ENCODE data around the gene CRTC3. TPM values are rescaled to one million over a fixed set of nuclear protein-coding genes. Genes with fewer than 3 reads are reported as not detected.
"Not testable (repeated sequence)": the region's sequence is repeated elsewhere in the genome, so short reads cannot be mapped to it uniquely, and the experiment has no call there.

The CRTC3 gene
- total and polyA plus RNA-seq, 2 donors (not counting 3 experiments of a cell fraction or from before 2014, with no cell fraction given): 16.2 to 26.4 TPM

- dilution Hi-C loops (cut with MboI; ENCODE audit: extremely low pct_ligation_motif_present, low sequenced_read_pairs); H3K4me2 ChIP-seq (ENCODE audit: insufficient read depth, low read length); H3K27me3 ChIP-seq (ENCODE audit: control insufficient read depth in 2 of 2, insufficient read depth in 2 of 2, low read length in 2 of 2); H3K36me3 ChIP-seq (ENCODE audit: control insufficient read depth in 2 of 2, extremely low read depth in 1 of 2, insufficient read depth in 2 of 2, low read length in 2 of 2); H3K9me1 ChIP-seq (replicated peaks; ENCODE audit: control insufficient read depth, extremely low read depth, insufficient read depth, low read length); FAIRE-seq; H3K9me3 ChIP-seq (replicated peaks; ENCODE audit: control insufficient read depth, insufficient read depth, low read length); H3K4me3 ChIP-seq (replicated peaks in 1 of 3; ENCODE audit: insufficient read depth in 1 of 3, low read depth in 1 of 3, low read length in 3 of 3); DNase-seq (ENCODE audit: low read depth, low spot score); H3K4me1 ChIP-seq (ENCODE audit: control insufficient read depth, extremely low read depth, insufficient read depth, low read length); H3K9ac ChIP-seq (replicated peaks; ENCODE audit: extremely low read depth, insufficient read depth, low read length); BruUV-seq (replicated peaks); H3K27ac ChIP-seq (ENCODE audit: insufficient read depth, low read depth, low read length); intact Hi-C loops (cut with micrococcal nuclease); H4K20me1 ChIP-seq (replicated peaks; ENCODE audit: control insufficient read depth, extremely low read depth, insufficient read depth, low read length); POLR2A ChIA-PET; H2AFZ ChIP-seq (ENCODE audit: low read depth, low read length); H3K79me2 ChIP-seq (ENCODE audit: control insufficient read depth, insufficient read depth, low read length): not testable (repeated sequence)
- CTCF ChIA-PET: interaction anchor here (0.7 to 2.5 kb wide), 3 partner anchors 12 to 176 kb away, joined by 3 to 6 read pairs (median 4); no protein-coding TSS in a partner anchor
Measured at GRCh38 chr15:90664081-90664461, 134.3 kb downstream of the CRTC3 start.

GRCh38 chr15:90664650-90665287 lies 135.0 kb downstream of the CRTC3 start:
- TSS peak; percentile 35 for BruUV-seq (replicated peaks)

More at GRCh38 chr15:90664650-90665287, 135.0 kb downstream of the CRTC3 start:
- no peaks in the 10 kb centered on the region for H3K9me1 ChIP-seq (replicated peaks; ENCODE audit: control insufficient read depth, extremely low read depth, insufficient read depth, low read length)
- peak overlapping the region; percentile 83 for H3K4me2 ChIP-seq (ENCODE audit: insufficient read depth, low read length)
- no peaks in the 10 kb centered on the region for H3K27me3 ChIP-seq (ENCODE audit: control insufficient read depth in 2 of 2, insufficient read depth in 2 of 2, low read length in 2 of 2)
- H2AFZ ChIP-seq (ENCODE audit: low read depth, low read length): peak overlapping the region; percentile 69
- no peaks in the 10 kb centered on the region for H3K4me1 ChIP-seq (ENCODE audit: control insufficient read depth, extremely low read depth, insufficient read depth, low read length)
- no peaks in the 10 kb centered on the region for H3K9me3 ChIP-seq (replicated peaks; ENCODE audit: control insufficient read depth, insufficient read depth, low read length)
- peak overlapping the region; percentile 80 for H3K9ac ChIP-seq (replicated peaks; ENCODE audit: extremely low read depth, insufficient read depth, low read length)
- DNase-seq (ENCODE audit: low read depth, low spot score) (peak; percentile 28), FAIRE-seq (no peak)
- no peaks in the 10 kb centered on the region for H3K36me3 ChIP-seq (ENCODE audit: control insufficient read depth in 2 of 2, extremely low read depth in 1 of 2, insufficient read depth in 2 of 2, low read length in 2 of 2)
- ChIA-PET CTCF (interaction anchor here (0.6 to 2.5 kb wide), 6 partner anchors 11 to 268 kb away, joined by 3 to 9 read pairs (median 4); no protein-coding TSS in a partner anchor), POLR2A (no interaction called here)
- H3K79me2 ChIP-seq (ENCODE audit: control insufficient read depth, insufficient read depth, low read length): no peaks in the 10 kb centered on the region
- dilution Hi-C loops (cut with MboI; ENCODE audit: extremely low pct_ligation_motif_present, low sequenced_read_pairs): no loop called here
- H3K27ac ChIP-seq (ENCODE audit: insufficient read depth, low read depth, low read length): peak overlapping the region; percentile 72
- H4K20me1 ChIP-seq (replicated peaks; ENCODE audit: control insufficient read depth, extremely low read depth, insufficient read depth, low read length): no peaks in the 10 kb centered on the region
- H3K4me3 ChIP-seq (replicated peaks in 1 of 3; ENCODE audit: insufficient read depth in 1 of 3, low read depth in 1 of 3, low read length in 3 of 3): peak overlapping the region; percentile 49 to 85 (median 80)
- intact Hi-C loops (cut with micrococcal nuclease): loop anchor here (1.0 kb wide), 1 partner anchor 16 kb away; no protein-coding TSS in a partner anchor
- peak in 1 of 2 donors; percentile 7 for TF ChIP-seq CTCF (IDR thresholded peaks at IDR 0.05; ENCODE audit: extremely low read depth in 1 of 2, insufficient read depth in 1 of 2, low read depth in 1 of 2, low read length in 2 of 2)
- TF ChIP-seq POLR2A (IDR thresholded peaks at IDR 0.05; ENCODE audit: low read depth, low read length): peak; percentile 6
- no peak for TF ChIP-seq EZH2 (IDR thresholded peaks at IDR 0.05; ENCODE audit: borderline replicate concordance, low read depth, low read length, severe bottlenecking)
